ENCODE data around the gene CLIP1.

The CLIP1 gene

GRCh38 chr12:122412851-122413433 is 9.5 kb downstream of the CLIP1 start:
- 0 out of 2 replicates have a peak, but pooled peaks cover 2% of the 10 kb centered on the region for H3K36me3 ChIP-seq (ENCODE audit: control insufficient read depth, low read length)
- 0 out of 2 replicates have a peak, but pooled peaks cover 2% of the 10 kb centered on the region for H3F3A ChIP-seq (ENCODE audit: control insufficient read depth, insufficient read depth)
- no peaks in the 10 kb centered on the region for H3K9me2 ChIP-seq (replicated peaks; ENCODE audit: control insufficient read depth, low read length)
- peak overlapping the region; percentile 38 for H3K27ac ChIP-seq (ENCODE audit: low read depth, low read length)
- no peaks in the 10 kb centered on the region for H4K20me1 ChIP-seq (ENCODE audit: control insufficient read depth, insufficient read depth, low read depth, low read length)
- TF ChIP-seq EZH2phosphoT487 (IDR thresholded peaks at IDR 0.05; ENCODE audit: borderline replicate concordance, low read length), result no peak
- TF ChIP-seq CTCF (IDR thresholded peaks at IDR 0.05; ENCODE audit: low read depth, low read length, poor library complexity, severe bottlenecking), result no peak
- H3K4me3 ChIP-seq (ENCODE audit: low read length), result peak overlapping the region; percentile 43
- no peaks in the 10 kb centered on the region for H3K27me3 ChIP-seq (ENCODE audit: control insufficient read depth, low read length)
- H3K9me3 ChIP-seq (ENCODE audit: control insufficient read depth, insufficient read depth, low read length), result no peaks in the 10 kb centered on the region
- peaks cover 42% of the 10 kb centered on the region for H3K4me1 ChIP-seq (ENCODE audit: control insufficient read depth, low read length)
- peak overlapping the region; percentile 54 for H3K4me2 ChIP-seq (ENCODE audit: low read length)
- peaks cover 41% of the 10 kb centered on the region for H3K79me2 ChIP-seq (ENCODE audit: control insufficient read depth, low read length)

GRCh38 chr12:122411537-122411936 is 10.9 kb downstream of the CLIP1 start:
- Histone ChIP-seq H3K4me2 (ENCODE audit: low read length) (no peak overlapping the region), H3K27ac (ENCODE audit: low read depth, low read length) (no peak overlapping the region), H3K4me3 (ENCODE audit: low read length) (no peak overlapping the region), H3K4me1 (ENCODE audit: control insufficient read depth, low read length) (peaks cover 34% of the 10 kb centered on the region), H4K20me1 (ENCODE audit: control insufficient read depth, insufficient read depth, low read depth, low read length) (no peaks in the 10 kb centered on the region), H3K27me3 (ENCODE audit: control insufficient read depth, low read length) (no peaks in the 10 kb centered on the region), H3K9me2 (replicated peaks; ENCODE audit: control insufficient read depth, low read length) (no peaks in the 10 kb centered on the region), H3K79me2 (ENCODE audit: control insufficient read depth, low read length) (peaks cover 33% of the 10 kb centered on the region), H3F3A (ENCODE audit: control insufficient read depth, insufficient read depth) (peaks cover 6% of the 10 kb centered on the region; the same call in 1 of the 2 replicates), H3K36me3 (ENCODE audit: control insufficient read depth, low read length) (0 out of 2 replicates have a peak, but pooled peaks cover 2% of the 10 kb centered on the region), H3K9me3 (ENCODE audit: control insufficient read depth, insufficient read depth, low read length) (no peaks in the 10 kb centered on the region)
- TF ChIP-seq EZH2phosphoT487 (IDR thresholded peaks at IDR 0.05; ENCODE audit: borderline replicate concordance, low read length) (no peak), CTCF (IDR thresholded peaks at IDR 0.05; ENCODE audit: low read depth, low read length, poor library complexity, severe bottlenecking) (no peak)

GRCh38 chr12:122407208-122407607 is 15.3 kb downstream of the CLIP1 start:
- H3K27ac ChIP-seq (ENCODE audit: low read depth, low read length), result no peak overlapping the region
- no peak overlapping the region for H3K4me3 ChIP-seq (ENCODE audit: low read length)
- TF ChIP-seq CTCF (IDR thresholded peaks at IDR 0.05; ENCODE audit: low read depth, low read length, poor library complexity, severe bottlenecking), result no peak
- no peak for TF ChIP-seq EZH2phosphoT487 (IDR thresholded peaks at IDR 0.05; ENCODE audit: borderline replicate concordance, low read length)
- 0 out of 2 replicates have a peak, but pooled peaks cover 2% of the 10 kb centered on the region for H3K36me3 ChIP-seq (ENCODE audit: control insufficient read depth, low read length)
- no peaks in the 10 kb centered on the region for H4K20me1 ChIP-seq (ENCODE audit: control insufficient read depth, insufficient read depth, low read depth, low read length)
- no peaks in the 10 kb centered on the region for H3K9me3 ChIP-seq (ENCODE audit: control insufficient read depth, insufficient read depth, low read length)
- H3K4me1 ChIP-seq (ENCODE audit: control insufficient read depth, low read length), result peaks cover 18% of the 10 kb centered on the region
- peaks cover 12% of the 10 kb centered on the region; the same call in 1 of the 2 replicates for H3F3A ChIP-seq (ENCODE audit: control insufficient read depth, insufficient read depth)
- H3K27me3 ChIP-seq (ENCODE audit: control insufficient read depth, low read length), result no peaks in the 10 kb centered on the region
- H3K9me2 ChIP-seq (replicated peaks; ENCODE audit: control insufficient read depth, low read length), result no peaks in the 10 kb centered on the region
- peaks cover 21% of the 10 kb centered on the region for H3K79me2 ChIP-seq (ENCODE audit: control insufficient read depth, low read length)
- no peak overlapping the region for H3K4me2 ChIP-seq (ENCODE audit: low read length)
